NCI-H526 (cell line): Measurements from ENCODE around the gene SLC35F4.

Experiments
- DNase-seq, 2 experiments: peaks; one replicate each; lab custom pipeline; 2025; lab: John Stamatoyannopoulos, UW

Gene SLC35F4

DNA sequence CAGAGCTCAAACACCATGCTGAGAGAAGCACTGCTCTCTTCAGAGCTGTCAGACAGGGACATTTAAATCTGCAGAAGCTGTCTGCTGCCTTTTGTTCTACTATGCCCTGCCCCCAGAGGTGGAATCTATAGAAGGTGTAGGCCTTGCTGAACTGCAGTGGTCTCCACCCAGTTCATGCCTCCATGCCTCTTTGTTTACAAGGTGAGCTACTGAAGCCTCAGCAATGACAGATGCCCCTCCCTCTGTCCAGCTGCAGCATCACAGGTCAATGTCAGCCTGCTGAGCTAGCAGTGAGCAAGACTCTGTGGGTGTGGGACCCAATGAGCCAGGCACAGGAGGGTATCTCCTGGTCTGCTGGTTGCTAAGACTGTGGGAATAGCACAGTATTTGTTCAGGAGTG, 346.8 kb downstream of the SLC35F4 start:
- no peak for DNase-seq
